HG02885 (cell line): Measurements from ENCODE around the gene TMEM221.

Source experiments
- ATAC-seq: cut with Tn5 transposase; IDR thresholded peaks from one replicate; pipeline ENCODE4 v1.9.1; 2021; ENCODE audit warnings: mild to moderate bottlenecking; ENCODE audit not compliant: unreplicated experiment, poor library complexity

Gene TMEM221

DNA sequence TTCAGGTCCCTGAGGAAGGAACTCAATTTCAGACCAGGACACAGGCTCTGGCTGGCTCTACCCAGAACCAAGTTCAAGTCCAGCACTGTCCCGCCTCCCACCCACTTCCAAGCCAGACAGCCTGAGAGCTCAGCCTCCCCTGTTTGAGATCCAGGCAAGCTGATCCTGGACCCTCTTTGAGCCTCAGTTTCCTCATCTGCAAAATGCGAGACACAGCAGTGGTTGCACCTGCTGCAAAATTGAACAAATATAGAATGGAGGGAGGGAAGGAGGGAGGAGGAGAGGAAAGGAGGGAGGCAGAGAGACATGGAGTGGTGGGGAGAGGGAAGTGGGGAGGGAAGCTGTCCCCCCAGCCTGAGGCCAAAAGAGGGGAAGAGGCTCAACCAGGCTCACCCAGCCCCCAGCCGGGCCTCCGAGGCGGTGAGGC lies 751 bp downstream of the TMEM221 start:
- ATAC-seq = no peak

DNA sequence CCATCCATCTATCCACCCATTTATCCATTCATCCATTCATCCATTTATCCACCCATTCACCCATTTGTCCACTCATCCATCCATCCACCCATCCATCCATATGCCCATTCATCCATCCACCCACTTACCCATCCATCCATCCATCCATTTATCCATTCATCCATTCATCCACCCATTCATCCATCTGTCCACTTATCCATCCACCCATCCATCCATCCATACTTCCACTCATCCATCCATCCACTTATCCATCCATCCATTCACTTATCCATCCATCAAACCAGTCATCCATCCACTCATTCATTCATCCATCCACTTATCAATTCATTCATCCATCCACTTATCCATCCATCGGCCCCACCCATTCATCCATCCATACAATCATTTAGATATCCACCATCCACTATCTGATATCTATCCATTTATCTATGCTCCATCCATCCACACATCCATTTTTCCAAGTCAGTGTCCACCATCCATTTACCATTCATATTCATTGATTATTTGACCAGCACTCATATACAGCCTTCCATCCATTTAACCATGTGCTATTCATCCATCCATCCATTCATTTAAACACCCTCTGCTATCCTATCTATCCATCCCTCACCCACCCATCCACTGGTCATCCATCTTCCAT lies 2.8 kb downstream of the TMEM221 start:
- ATAC-seq = no peak

GRCh38 chr19:17441241-17442021 lies 7.0 kb downstream of the TMEM221 start:
- no peak for ATAC-seq

GRCh38 chr19:17436874-17437267 lies 11.6 kb downstream of the TMEM221 start:
- ATAC-seq = no peak

- ATAC-seq = no peak
Observed at GRCh38 chr19:17436094-17436873, 12.2 kb downstream of the TMEM221 start.

DNA sequence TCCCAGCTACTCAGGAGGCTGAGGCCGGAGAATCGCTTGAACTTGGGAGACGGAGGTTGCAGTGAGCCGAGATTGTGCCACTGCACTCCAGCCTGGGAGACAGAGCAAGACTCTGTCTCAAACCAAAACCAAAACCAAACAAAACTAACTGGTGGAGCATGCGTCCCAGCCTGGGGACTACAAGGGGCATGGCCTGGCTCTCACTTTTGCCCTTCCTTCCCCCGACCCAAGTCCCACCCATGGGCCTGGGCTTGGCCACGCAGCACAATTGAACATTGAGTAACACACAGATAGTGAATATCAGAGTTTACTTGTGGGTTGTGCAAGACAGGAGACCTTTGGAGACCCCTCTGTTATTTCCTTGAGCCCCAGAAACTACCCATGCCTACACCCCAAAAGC lies 13.2 kb downstream of the TMEM221 start:
- no peak for ATAC-seq

DNA sequence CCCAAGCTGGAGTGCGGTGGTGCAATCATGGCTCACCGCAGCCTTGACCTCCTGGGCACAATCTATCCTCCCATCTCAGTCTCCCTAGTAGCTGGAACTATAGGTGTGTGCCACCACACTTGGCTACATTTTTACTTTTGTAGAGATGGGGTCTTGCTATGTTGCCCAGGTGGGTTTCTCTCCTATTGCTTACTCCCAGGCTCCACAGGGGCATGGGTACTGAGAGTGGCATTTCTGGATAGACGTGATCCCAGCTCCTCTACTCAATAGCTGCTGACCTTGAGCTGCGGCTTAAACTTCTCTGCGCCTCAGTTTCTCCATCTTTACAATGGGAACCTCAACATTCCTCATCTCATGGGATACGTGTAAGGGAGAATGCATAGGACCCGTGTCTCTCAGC lies 17.1 kb downstream of the TMEM221 start:
- no peak for ATAC-seq

- ATAC-seq = no peak
Observed at GRCh38 chr19:17429641-17430113, 18.8 kb downstream of the TMEM221 start.

- no peak for ATAC-seq
Observed at GRCh38 chr19:17424743-17425365, 23.6 kb downstream of the TMEM221 start.

DNA sequence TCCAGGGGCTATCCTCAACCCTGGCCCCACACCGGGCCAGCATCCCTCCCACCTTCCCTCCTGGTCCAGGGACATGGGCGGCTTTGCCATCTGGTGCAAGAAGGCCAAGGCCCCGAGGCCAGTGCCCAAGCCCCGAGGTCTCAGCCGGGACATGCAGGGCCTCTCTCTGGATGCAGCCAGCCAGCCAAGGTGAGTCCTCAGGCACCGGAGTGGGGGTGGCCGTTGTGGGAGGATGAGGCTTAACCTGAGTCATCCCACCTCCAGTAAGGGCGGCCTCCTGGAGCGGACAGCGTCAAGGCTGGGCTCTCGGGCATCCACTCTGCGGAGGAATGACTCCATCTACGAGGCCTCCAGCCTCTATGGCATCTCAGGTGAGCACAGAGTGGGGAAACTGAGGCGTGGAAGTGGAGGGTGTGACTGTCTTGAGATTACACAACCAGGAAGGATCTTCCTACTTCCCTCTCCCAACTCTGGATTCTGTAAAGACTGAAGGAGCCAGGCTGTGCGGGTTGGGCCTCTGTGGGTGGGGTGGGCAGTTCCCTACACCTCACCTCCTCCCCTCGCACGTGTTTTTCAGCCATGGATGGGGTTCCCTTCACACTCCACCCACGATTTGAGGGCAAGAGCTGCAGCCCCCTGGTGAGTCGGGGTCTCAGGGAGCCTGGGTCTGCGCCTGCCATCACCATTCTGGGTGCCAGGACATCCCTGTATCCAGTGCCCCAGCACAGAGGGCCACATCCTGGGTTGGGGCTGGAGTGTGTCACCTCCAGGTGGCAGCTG lies 24.8 kb downstream of the TMEM221 start:
- no peak for ATAC-seq

DNA sequence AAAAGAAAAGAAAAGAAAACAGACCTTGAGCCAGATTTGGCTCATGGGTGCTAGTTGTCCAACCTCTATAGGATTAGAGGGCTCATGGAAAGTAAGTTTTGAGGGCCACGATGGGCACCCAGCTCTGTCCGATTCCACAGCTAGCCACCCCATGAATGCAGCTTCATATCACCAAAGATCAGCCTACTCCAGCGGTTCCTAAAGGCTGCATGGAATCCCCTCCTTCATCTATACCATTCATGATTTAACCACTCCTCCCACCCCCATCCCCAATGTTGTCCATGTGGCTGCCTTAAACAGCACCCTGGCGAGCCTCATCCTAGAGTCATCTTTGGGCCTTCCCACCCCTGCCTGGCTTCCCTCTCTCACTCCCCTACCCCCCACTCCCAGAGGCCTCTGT lies 26.5 kb downstream of the TMEM221 start:
- no peak for ATAC-seq

DNA sequence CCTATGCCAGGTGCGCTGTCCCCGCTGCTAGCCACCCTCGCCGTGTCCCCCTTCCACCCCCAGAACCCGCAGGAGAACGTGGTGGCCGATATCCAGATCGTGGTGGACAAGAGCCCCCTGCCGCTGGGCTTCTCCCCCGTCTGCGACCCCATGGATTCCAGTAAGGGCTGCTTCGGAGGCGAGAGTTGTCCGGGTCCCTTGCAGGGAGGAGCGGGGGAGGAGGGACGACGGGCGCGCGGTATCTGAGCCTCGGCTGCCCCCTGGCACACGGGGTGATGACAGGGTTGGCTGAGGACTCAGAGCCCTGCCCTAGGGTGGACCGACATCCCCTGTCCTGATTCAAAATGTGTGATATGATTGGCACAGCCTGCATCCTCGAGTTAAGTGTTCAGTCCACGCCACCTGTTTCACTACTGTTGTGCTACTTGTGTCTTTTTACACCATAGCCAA lies 28.0 kb downstream of the TMEM221 start:
- ATAC-seq = no peak

- peak; percentile 92 for ATAC-seq
Observed at GRCh38 chr19:17419621-17420474, 28.6 kb downstream of the TMEM221 start, which contains the start of gene MVB12A. TSS of gene MVB12A (plus strand) at chr19:17420047. CDS start at chr19:17420136, 89 bp downstream.

GRCh38 chr19:17419154-17419620 lies 29.3 kb downstream of the TMEM221 start:
- no peak for ATAC-seq

GRCh38 chr19:17418710-17419109 lies 29.8 kb downstream of the TMEM221 start:
- no peak for ATAC-seq

GRCh38 chr19:17415121-17415520 lies 33.3 kb downstream of the TMEM221 start:
- ATAC-seq = no peak

GRCh38 chr19:17414097-17414496 lies 34.4 kb downstream of the TMEM221 start:
- ATAC-seq = no peak

GRCh38 chr19:17411801-17412200 lies 36.7 kb downstream of the TMEM221 start:
- ATAC-seq = no peak

DNA sequence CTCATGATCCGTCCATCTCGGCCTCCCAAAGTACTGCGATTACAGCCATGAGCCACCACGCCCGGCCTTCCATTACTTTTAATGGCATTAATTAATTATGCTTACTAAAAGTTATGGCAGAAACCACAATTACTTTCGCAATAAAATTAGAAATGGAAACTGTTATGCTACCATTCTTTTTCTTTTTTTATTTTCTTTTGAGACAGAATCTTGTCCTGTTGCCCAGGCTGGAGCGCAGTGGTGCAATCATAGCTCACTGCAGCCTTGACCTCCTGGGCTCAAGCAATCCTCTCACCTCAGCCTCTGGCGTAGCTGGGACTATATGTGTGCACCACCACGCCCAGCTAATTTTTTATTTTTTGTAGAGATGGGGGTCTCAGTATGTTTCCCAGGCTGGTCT lies 38.5 kb downstream of the TMEM221 start:
- no peak for ATAC-seq
